ENCODE measurements around the gene TBX2.

DNA sequence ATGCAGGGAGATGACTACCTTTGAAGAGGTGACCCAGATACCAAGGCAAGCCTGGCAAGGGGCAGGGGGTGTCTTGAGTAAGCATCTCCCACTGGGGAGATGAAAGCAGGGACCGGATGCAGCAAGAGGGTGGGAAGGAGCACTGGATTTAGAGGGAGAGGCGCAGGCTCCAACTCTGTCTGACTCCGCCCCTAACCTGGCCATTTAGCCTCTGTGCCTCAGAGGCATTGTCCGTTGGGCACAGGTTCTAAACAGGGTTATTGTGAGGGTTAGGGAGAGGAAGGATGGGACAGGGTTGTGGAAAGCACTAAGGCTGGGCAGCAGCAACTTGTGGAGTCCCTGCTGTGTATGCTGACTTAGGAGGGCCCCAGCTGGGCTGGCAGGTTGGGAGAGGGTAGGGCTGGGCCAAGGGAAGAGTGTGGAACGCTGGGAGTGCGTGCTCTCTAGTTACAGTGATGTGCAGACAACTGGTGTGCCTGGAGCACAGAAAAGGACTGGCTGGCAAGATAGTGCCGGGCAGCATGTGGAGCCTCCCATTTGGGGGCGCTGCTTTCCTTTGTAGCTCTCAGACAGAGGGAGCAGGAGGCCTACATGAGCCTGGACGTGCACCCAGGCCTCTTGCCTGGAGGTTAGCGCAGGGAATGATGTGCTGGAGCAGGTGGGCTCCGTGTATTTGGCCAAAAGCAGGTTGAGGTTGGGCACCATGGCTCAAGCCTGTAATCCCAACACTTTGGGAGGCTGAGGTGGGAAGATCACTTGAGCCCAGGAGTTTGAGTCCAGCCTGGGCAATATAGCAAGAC, 26.2 kb downstream of the TBX2 start:
- TF ChIP-seq EZH2phosphoT487 (IDR thresholded peaks at IDR 0.05; ENCODE audit: borderline replicate concordance) (no peak), CTCF (conservative IDR thresholded peaks at IDR 0.05; ENCODE audit: low read length) (peak; percentile 39)
